Activated CD4-positive, alpha-beta T cell treated with anti-CD3 and anti-CD28 coated beads for 24 hours (primary cell): ENCODE results near the gene BMAL1.
"Not testable (repeated sequence)": the region's sequence is repeated elsewhere in the genome, so short reads cannot be mapped to it uniquely, and the experiment has no call there.

Experiments
- DNase-seq, 2 donors: peaks; one replicate each; pipeline ENCODE4 v3.0.0-alpha.2; 2020; ENCODE audit warnings: low read depth in 2 of 2

BMAL1 gene

DNA sequence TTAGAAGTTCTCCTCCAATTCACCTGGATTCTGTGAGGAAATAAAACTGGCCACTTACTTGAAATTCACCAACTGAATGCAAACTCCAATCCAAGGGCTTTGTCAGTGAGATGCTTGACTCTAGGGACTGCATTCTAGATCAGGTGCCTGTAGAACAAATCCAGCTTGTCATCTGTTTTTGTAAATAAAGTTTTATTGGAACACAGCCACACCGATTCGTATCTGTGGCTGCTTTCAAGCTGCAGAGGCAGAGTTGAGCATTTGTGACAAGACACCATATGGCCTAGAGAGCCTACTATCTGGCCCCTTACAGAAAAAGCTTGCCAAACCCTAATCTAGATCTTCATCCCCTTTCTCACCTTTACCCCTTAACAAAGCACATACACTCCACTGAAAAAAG lies 103.1 kb downstream of the BMAL1 start:
- no peak for DNase-seq

DNA sequence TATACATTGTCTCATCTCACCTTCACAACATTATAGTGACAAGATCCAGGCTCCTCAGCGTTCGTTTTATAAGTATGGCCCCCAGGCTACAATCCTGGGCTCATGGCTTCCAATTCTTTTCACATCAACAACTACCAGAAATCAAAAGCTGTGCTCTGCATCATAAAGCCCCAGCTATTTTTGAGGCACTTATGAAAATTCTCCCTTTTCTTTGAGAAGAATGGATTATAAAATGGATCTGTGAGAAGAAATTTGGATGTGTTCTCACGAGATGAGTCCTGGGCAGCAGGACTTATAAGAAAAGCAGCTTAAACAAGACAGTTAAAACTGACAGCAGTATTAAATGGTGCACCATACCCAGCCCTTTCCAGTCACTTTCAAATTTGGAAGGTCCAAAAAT lies 105.2 kb downstream of the BMAL1 start:
- no peak for DNase-seq

DNA sequence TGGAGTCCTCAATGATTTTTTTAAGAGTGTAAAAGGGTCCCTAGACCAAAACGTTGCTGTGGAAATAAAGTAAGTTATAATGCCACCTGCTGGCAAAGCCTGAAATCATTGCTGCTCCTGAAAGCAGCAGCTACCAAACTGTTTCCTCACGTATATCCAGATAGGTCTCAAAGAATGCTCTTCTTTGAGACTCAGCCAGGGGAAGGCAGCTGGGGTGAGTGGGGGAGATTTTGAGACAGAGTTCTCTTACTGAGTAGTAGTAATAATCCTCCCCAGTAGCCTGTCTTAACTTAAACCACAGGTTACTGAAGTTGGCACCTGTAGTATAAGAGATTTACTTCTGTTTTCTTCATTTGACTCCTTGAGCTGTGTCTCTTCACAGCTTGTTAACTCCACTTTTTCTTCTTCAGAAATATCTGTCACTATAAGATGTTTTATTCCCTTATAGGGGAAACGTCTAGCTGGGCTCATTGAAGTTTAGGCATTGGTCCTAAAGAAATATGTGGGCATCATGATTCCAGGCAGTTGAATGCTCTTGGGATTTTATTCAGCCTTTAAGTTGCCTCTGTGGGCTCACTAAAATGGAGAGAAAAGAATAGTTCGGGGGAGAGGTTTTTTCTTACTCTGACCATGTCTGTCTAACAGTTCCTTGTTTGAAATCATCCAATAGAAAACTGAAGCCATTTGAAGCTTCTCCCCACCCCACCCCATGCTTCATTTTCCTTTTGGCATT lies 107.5 kb downstream of the BMAL1 start:
- no peak for DNase-seq

DNA sequence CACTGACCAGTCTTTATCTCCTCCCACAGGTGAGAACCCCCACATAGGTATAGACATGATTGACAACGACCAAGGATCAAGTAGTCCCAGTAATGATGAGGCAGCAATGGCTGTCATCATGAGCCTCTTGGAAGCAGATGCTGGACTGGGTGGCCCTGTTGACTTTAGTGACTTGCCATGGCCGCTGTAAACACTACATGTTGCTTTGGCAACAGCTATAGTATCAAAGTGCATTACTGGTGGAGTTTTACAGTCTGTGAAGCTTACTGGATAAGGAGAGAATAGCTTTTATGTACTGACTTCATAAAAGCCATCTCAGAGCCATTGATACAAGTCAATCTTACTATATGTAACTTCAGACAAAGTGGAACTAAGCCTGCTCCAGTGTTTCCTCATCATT lies 109.0 kb downstream of the BMAL1 start:
- no peak for DNase-seq

DNA sequence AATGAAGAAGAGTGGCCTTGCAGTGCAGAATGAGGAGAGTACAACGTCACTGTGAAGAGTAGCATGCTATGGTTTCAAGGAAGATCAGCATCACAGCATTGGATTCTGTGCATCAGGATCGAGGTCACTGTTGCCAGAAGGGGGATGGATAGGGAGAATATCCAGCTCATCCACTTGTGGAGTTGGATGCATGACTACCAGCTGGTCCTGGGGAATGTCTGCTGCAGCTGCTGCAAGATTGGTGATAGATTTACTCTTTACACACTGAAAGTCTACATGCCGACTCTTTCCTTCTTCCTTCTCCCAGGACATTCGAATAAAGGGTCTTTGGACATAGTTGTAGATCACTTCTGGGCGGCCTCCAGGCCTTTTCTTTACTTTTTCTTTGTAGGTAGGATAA lies 111.2 kb downstream of the BMAL1 start:
- DNase-seq = no peak

DNA sequence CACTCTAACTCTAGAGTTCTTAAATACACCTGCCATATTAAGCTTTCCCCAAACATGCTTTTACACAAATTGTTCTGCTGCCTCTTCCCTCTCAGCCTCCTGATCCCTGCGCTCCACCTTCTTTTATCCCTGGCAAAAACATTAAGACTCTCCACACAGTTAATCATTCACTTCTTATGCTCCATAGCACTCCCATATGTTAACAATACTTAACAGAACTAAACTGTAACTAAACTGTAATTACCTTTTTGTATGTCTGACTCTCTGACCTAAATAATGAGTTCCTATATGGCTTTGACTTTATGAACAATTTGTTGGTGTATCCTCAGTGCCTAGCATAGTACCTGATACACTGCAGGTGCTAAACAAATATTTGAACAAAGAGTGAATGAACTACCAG lies 113.6 kb downstream of the BMAL1 start:
- DNase-seq = no peak

DNA sequence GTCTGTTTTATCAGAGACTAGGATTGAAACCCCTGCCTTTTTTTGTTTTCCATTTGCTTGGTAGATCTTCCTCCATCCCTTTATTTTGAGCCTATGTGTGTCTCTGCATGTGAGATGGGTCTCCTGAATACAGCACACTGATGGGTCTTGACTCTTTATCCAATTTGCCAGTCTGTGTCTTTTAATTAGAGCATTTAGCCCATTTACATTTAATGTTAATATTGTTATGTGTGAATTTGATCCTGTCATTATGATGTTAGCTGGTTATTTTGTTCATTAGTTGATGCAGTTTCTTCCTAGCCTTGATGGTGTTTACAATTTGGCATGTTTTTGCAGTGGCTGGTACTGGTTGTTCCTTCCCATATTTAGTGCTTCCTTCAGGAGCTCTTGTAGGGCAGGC lies 120.7 kb downstream of the BMAL1 start:
- not testable (repeated sequence) for DNase-seq

DNA sequence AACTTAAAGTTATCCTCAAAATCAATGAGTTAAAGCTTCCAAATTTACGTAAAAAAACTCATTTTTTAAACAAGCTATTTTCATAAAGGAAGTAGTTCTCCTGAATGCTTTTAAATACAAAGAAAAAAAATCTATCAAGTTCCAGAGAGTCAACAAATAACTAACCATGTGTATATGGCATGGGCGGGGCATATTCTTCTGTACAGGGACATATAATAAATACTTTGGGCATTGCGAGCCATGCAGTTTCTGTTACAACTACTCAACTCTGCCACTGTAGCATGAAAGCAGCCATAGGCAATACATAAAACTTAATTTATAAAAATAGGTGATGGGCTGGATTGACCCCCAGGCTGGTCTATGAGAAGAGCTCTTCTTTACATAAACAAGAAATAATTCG lies 127.6 kb downstream of the BMAL1 start:
- DNase-seq = no peak

DNA sequence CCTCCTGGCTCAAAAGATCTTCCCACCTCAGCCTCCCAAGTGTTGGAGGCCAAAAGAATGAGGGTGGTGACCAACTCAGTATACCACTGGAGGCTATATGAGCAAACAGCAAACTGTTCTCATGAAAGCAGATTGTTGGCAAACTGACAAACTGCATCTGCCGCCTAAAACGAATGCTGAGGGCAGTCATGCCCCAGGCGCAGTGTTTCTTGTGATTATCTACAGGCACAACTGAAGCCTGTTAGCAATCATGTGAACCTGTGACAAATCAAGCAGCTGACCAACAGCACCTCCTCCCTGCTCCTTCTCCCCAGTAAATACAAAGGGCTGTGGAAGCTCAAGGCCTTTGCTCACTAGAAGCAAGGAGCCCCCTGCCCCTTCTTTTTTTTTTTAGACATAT lies 137.6 kb downstream of the BMAL1 start:
- DNase-seq = no peak

DNA sequence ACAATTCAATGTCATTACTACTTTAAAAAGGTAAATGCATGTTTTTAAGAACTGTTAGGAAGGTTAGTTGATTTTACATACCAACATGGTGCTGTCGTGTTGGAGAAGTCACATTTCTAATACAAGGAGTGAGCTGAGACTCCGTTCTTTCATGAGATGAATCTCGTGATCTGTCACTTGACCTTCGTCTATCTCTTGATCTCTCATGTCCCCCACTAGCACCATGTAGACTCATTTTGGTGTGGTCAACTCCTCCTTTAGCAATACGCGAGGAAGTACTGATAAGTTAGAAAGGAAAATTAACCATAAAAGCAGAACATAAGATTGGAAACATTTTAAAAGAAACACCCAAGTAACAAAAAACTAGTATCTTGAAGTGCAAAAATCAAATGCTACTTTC lies 144.0 kb downstream of the BMAL1 start:
- no peak for DNase-seq

DNA sequence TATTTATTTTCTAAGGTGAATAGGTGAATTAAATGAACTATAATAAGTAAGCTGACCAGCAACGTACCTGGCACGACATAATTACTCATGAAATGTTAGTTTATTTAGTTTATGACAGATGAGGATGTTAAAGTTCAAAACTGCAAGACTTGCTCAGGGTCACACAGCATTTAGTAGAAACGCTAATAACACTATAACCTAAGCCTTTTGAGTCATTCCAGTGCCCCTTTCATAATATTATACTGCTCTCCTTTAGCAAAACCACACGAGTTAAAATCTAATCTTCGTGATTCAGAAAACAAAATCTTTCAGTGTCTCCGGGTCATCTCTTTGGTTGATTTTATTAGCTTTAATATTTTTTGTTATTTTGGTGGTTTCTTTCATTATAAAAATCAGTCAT lies 145.8 kb downstream of the BMAL1 start:
- no peak for DNase-seq

DNA sequence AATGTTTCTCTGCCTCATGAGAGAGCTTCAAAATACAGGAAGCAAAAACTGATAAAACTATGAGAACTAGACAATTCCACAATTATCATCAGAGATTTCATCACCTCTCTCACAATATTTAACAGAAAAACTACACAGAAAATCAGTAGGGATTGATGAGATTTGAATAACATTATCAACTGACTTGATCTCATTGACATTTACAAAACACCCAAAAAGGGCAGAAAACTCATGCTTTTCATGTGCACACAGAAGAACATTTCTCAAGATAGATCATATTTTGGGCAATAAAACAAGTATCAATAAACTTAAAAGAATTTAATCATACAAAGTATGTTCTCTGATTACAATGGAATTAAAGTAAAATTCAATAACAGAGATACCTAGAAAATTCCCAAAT lies 149.8 kb downstream of the BMAL1 start:
- DNase-seq = no peak

DNA sequence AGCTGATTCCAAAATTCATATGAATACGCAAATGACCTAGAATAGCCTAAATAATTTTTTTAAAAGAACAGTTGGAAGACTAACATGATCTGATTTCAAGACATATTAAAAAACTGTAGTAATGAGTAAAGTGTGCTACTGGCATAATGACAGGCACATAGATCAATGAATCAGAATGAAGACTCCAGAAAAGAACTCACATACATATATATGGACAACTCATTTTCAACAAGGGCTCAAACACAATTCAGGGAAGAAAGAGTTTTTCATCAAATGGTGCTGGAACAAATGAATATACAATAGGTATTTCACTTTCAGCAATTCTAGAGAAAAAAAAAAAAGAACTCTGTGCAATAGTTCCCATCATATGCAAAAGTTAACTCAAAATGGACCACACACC lies 151.7 kb downstream of the BMAL1 start:
- no peak for DNase-seq

DNA sequence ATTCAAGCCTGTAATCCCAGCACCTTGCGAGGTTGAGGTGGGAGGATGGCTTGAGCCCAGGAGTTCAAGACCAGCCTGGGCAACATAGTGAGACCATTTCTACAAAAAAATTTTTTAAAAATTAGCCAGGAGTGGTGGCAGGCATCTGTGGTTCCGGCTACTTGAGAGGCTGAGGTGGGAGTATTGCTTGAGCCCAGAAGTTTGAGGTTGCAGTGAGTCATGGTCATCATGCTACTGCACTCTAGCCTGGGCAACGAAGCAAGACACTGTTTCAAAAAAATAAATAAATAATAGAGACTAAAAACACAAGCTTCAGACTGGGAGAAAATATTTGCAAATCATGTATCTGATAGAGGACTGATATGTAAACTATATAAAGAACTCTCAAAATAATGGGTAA lies 152.2 kb downstream of the BMAL1 start:
- DNase-seq = no peak

DNA sequence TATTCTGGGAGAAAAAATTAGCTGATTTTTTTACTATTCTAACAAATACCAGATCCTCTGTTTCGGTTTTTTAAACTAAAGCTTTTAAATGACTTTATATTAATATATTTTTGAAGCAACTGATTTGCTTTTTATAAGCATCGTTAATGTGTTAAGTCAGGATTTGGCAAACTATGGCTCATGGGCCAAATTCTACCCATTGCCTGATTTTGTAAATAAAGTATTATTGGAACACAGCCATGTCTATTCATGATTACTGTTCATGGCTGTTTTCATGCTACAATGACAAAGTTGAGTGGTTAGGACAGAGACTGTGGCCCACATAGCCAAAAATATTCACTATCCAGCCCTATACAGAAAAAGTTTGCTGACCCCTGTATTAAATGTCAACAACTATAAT lies 155.8 kb downstream of the BMAL1 start:
- DNase-seq = no peak

DNA sequence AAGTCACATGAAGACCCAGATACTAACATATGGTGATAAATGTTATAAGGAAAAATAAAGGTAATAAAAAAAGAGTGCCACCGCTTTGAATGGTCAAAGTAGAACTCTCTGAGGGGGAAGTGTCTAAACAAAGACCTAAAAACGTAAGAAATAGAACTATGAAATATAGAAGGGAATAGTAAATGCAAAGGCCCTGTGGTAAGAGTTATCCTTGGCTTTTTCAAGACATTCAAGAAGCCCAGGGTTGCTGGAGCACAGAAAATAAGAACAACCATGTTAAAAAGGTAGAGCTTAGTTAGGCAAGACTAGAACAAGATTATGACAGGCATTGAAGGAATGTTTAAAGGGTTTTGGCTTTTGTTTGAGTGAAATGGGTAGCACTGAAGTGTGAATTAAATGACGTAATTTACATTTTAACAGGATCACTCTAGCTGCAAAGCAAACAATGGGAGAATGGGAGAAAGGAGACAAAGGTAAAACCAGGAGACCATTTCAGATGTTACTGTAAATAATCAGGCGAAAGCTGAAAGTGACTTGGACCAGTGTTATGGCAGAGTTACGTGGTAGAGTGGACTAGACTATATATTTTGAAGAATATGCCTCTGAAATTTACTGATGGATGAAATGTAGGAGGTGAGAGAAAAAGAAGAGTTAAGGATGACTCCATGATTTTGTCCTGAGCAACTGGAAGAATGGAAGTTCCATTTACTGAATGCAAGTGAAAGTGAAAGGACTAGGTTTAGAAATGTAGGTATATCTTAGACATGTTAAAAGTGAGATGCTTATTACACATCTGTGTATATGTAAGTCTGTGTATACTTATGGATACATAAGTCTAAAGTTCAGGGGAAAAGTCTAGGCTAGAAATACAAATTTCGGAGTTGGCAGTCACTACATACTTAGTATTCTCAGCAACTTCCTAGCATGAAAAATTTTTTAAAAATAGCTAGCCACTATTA lies 156.9 kb downstream of the BMAL1 start:
- no peak for DNase-seq

DNA sequence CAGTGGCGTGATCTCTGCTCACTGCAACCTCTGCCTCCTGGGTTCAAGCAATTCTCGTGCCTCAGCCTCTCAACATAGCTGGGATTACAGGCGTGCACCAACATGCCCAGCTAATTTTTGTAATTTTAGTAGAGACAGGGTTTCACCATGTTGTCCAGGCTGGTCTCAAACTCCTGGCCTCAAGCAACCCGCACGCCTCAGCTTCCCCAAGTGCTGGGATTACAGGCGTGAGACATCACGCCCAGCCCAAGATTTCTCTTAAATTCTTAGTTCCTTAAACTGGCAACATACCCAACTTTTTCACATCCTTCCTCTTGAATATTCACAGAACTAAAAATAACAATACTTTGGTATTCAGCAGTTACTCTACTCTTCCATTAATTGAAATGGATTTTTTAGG lies 159.2 kb downstream of the BMAL1 start:
- not testable (repeated sequence) for DNase-seq
